HG03469 (cell line): Measurements from ENCODE around the gene FOXL1.

Experiments used
- ATAC-seq: cut with Tn5 transposase; IDR thresholded peaks from one replicate; pipeline ENCODE4 v1.9.1; 2021; ENCODE audit warnings: mild to moderate bottlenecking, moderate library complexity, moderate number of reproducible peaks; ENCODE audit not compliant: unreplicated experiment

Gene FOXL1

GRCh38 chr16:86598607-86599565 is 20.5 kb downstream of the FOXL1 start:
- no peak for ATAC-seq

- no peak for ATAC-seq
Measured at GRCh38 chr16:86601356-86601755, 23.0 kb downstream of the FOXL1 start.

GRCh38 chr16:86602521-86602920 is 24.2 kb downstream of the FOXL1 start:
- no peak for ATAC-seq

GRCh38 chr16:86604436-86605193 is 26.3 kb downstream of the FOXL1 start:
- no peak for ATAC-seq

GRCh38 chr16:86605950-86606349 is 27.6 kb downstream of the FOXL1 start:
- no peak for ATAC-seq

- ATAC-seq = no peak
Measured at GRCh38 chr16:86608301-86608747, 30.0 kb downstream of the FOXL1 start.

GRCh38 chr16:86609115-86609514 is 30.8 kb downstream of the FOXL1 start:
- ATAC-seq = no peak

GRCh38 chr16:86609661-86610060 is 31.3 kb downstream of the FOXL1 start:
- ATAC-seq = no peak

GRCh38 chr16:86610779-86611524 is 32.6 kb downstream of the FOXL1 start:
- no peak for ATAC-seq

- ATAC-seq = no peak
Measured at GRCh38 chr16:86611525-86611855, 33.1 kb downstream of the FOXL1 start.

GRCh38 chr16:86611941-86612340 is 33.6 kb downstream of the FOXL1 start:
- ATAC-seq = no peak

- no peak for ATAC-seq
Measured at GRCh38 chr16:86614699-86615098, 36.4 kb downstream of the FOXL1 start.

GRCh38 chr16:86616906-86617305 is 38.6 kb downstream of the FOXL1 start:
- no peak for ATAC-seq

GRCh38 chr16:86618431-86619238 is 40.3 kb downstream of the FOXL1 start:
- ATAC-seq = no peak

- ATAC-seq = no peak
Measured at GRCh38 chr16:86619239-86619794, 41.0 kb downstream of the FOXL1 start.

GRCh38 chr16:86620184-86620583 is 41.8 kb downstream of the FOXL1 start:
- no peak for ATAC-seq

- no peak for ATAC-seq
Measured at GRCh38 chr16:86621966-86622365, 43.6 kb downstream of the FOXL1 start.

- no peak for ATAC-seq
Measured at GRCh38 chr16:86622700-86623615, 44.6 kb downstream of the FOXL1 start.

GRCh38 chr16:86625029-86625428 is 46.7 kb downstream of the FOXL1 start:
- ATAC-seq = no peak
